HG03064 (cell line): ENCODE measurements around the gene PRKCG.

Experiments
- ATAC-seq: cut with Tn5 transposase; IDR thresholded peaks from one replicate; pipeline ENCODE4 v1.9.1; 2021; ENCODE audit warnings: low read depth; ENCODE audit not compliant: unreplicated experiment

PRKCG gene

DNA sequence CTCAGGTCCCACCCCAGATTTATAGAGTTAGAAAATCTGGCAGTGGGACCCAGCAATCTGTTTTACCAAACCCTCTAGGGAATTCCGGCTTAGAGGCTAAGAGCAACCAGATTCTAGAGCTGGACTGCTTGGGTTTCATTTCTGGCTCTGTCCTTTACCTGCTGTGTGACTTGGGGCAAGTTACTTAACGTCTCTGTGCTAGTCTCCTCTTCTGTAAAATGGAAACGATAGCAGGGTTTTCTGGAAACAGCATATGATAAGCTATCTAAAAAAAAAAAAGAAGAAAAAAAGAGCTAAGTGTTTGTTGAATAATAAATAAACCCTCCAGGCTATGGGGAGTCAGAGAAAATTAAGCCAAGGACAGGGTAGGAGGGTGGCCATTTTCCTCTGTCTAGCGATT is 15.5 kb downstream of the PRKCG start:
- ATAC-seq = no peak

GRCh38 chr19:53898166-53898565 is 16.2 kb downstream of the PRKCG start:
- no peak for ATAC-seq

DNA sequence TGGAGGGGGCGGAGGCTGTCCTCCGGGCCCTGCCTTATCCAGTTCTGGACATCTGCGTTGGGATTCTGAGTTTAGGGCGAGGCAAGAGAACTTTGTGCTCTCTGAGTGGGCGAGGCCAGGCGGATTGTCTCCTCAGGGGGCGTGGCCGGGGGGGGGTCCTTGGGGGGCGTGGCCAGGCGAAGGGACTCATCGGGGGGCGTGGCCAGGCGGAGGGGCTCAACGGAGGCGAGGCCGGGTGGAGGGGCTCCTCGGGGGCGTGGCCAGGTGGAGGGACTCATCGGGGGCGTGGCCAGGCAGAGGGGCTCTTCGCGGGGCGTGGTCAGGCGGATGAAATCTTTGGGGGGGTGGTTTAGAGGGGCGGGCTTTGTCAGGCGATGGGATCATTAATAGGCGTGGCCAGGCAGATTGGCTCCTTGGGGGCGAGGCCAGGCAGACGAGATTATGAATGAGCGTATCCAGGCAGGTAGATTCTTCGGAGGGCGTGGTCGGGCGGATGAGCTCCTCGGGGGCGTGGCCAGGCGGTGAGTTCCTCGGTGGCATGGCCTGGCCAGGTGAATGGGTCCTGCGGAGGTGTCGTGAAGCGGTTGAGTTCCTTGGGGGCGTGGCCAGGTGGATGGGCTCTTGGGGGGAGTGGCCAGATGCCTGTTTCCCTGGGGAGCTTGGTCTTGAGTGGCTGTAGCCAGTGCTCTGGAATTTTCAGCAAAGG is 16.8 kb downstream of the PRKCG start:
- no peak for ATAC-seq

DNA sequence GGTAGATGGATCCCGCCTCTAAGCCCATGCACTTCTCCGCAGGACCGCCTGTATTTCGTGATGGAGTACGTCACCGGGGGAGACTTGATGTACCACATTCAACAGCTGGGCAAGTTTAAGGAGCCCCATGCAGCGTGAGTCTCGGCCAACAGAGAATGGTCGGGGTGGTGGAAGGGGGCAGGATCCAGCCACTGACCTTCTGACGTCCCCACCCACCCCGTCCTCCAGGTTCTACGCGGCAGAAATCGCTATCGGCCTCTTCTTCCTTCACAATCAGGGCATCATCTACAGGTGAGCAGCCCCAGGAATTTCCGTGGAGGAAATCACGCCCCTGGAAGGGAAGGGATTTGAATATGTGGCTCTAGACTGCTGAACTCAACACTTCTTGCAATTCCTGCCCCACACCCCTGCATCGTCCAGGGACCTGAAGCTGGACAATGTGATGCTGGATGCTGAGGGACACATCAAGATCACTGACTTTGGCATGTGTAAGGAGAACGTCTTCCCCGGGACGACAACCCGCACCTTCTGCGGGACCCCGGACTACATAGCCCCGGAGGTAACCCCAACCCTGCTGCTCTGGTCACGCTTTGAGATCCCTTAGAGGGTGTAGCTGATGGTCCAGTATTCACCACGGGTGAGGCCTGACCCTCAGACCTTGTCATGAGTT is 18.3 kb downstream of the PRKCG start:
- ATAC-seq = no peak

DNA sequence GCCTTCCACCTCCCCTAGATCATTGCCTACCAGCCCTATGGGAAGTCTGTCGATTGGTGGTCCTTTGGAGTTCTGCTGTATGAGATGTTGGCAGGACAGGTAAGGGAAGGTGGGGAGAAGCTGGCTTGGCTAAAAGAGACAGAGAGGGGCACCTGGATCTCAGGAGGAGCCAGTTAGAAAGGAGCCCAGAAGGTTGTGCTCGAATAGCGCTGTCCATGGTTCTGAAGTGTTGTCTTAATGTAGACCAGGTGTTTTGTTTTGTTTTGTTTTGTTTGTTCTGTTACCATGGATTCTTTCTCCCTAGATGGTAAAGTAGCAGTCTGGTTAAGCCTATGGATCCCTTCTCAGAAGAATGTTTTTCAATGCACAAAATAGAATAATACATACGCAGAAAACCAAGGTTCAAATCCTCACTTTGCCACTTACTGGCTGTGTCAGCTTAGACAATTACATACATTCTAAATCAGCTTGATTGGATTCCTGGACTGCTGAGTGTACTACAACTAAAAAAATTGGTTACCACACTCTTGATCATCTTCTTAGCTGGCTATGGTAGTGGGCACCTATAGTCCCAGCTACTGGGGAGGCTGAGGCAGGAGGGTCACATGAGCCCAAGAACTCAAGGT is 21.2 kb downstream of the PRKCG start:
- no peak for ATAC-seq

DNA sequence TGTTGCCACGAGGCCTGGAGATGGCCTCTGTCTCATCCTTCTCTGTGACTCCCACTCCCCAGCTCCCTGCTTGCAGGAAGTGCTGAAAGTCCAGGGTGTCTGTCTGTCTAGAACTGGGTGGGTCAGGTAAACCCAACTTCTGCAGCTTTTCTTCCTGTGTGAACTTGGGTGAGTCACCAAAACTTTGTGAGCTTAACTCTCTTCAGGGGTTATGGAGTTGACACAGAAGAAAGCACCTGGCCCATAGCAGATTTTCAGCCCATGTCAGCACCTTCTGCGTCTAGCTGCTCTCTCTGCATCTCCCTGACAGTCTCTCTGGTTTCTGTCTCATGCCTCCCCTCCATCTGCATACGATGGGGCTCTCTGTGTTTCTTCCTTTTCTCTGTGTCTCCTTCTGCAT is 22.9 kb downstream of the PRKCG start:
- ATAC-seq = no peak

GRCh38 chr19:53905787-53906186 is 23.8 kb downstream of the PRKCG start:
- ATAC-seq = no peak

DNA sequence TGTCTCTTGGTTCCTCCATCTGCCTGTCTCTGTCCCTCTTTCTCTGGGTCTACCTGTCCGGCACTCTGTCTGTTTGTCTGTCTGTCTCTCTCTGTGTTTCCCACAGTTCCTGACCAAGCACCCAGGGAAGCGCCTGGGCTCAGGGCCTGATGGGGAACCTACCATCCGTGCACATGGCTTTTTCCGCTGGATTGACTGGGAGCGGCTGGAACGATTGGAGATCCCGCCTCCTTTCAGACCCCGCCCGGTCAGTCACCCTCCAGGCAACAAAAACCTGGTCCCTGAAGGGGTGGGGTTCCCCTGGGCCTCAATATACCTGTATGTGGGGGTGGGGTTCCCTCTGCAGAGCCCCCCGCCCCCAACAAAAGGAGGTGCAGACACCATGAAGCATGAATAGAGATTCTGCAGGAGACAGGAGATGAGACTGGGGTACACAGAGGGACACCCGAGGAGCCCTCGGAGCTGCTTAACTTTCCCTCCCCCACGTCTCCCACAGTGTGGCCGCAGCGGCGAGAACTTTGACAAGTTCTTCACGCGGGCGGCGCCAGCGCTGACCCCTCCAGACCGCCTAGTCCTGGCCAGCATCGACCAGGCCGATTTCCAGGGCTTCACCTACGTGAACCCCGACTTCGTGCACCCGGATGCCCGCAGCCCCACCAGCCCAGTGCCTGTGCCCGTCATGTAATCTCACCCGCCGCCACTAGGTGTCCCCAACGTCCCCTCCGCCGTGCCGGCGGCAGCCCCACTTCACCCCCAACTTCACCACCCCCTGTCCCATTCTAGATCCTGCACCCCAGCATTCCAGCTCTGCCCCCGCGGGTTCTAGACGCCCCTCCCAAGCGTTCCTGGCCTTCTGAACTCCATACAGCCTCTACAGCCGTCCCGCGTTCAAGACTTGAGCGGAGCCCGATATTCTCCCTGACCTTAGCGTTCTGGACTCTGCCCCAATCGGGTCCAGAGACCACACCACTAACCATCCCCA is 24.5 kb downstream of the PRKCG start:
- no peak for ATAC-seq

GRCh38 chr19:53907193-53907581 is 25.2 kb downstream of the PRKCG start:
- no peak for ATAC-seq

- no peak for ATAC-seq
Observed at GRCh38 chr19:53907690-53908089, 25.7 kb downstream of the PRKCG start.

GRCh38 chr19:53908106-53908934 is 26.3 kb downstream of the PRKCG start:
- no peak for ATAC-seq

GRCh38 chr19:53908935-53909415 is 27.0 kb downstream of the PRKCG start, which contains the start of gene CACNG7:
TSS of gene CACNG7 (plus strand) at chr19:53909278. CDS start at chr19:53912832, 3,554 bp downstream.
- ATAC-seq = no peak

DNA sequence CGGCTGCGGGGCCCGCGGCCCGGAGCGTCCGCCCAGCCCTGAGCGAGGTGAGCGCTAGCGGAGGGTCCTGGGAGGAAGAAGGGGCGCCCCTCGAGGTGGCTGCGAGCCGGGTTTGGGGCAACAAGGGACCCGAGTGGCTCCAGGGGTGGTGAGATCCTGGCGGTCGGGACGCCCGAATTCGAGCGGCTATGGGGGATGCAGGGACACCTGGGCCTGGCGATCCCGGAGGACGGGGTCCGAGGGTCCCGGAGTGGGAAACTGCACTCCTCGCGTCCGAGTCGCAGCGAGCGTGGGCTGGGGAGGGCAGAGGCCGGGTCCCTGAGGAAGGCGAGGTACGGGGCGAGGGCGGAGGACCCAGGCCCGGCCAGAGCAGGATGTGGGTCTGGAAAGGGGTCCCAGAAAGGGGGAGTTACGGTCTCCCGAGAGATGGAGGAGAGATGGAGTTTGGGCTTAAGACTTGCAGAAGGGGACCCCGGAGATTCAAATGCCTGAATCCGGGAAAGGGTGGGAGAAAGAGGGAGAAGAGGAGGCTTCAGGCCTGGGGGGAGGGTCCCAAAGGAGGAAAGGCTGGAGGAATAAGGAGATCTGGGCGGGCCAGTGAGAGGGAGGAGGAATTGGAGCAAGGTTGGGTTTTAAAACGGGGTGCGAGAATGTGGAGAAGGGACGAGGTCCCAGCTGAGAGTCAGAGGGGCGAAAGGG is 27.6 kb downstream of the PRKCG start:
- no peak for ATAC-seq

GRCh38 chr19:53910170-53910518 is 28.1 kb downstream of the PRKCG start:
- no peak for ATAC-seq

GRCh38 chr19:53912653-53913052 is 30.7 kb downstream of the PRKCG start:
- ATAC-seq = no peak

GRCh38 chr19:53915000-53915399 is 33.0 kb downstream of the PRKCG start:
- ATAC-seq = no peak

GRCh38 chr19:53916004-53916403 is 34.0 kb downstream of the PRKCG start:
- no peak for ATAC-seq

GRCh38 chr19:53917356-53917755 is 35.4 kb downstream of the PRKCG start:
- ATAC-seq = no peak

GRCh38 chr19:53927739-53928138 is 45.7 kb downstream of the PRKCG start:
- no peak for ATAC-seq
